HepG2 (cell line): Measurements from ENCODE around the gene EEF1AKMT1. TPM values are rescaled to one million over a fixed set of nuclear protein-coding genes. Genes with fewer than 3 reads are reported as not detected.
A peak's percentile ranks its signal among the peaks of the same experiment; 100 is the strongest.

Experiments
- ATAC-seq: fragments of 200-7000 bp; cut with Tn5 transposase; 3 replicates; pipeline ENCODE4 v1.9.1; 2020; ENCODE audit warnings: mild to moderate bottlenecking, moderate library complexity
- BruUV-seq: library from RNA; stranded (reverse); fragments of 400-500 nt; replicated peaks from 2 replicates; lab custom pipeline; 2021; lab: Mats Ljungman, UMichigan
- CTCF ChIA-PET: fragments of 300-600 bp; formaldehyde crosslinking; extraction: SDS; loops from one replicate; lab custom pipeline; 2021; ENCODE audit warnings: low total read pairs, inconsistent platforms, low intra/inter-chr PET ratio; lab: Yijun Ruan, JAX
- POLR2A ChIA-PET: fragments of 350-600 bp; sonication (Branson Sonifier 250); formaldehyde crosslinking; loops from one replicate; lab custom pipeline; 2020; ENCODE audit warnings: antibody characterized with exemption, inconsistent platforms; lab: Yijun Ruan, JAX
- DNase-seq: peaks from one replicate; pipeline ENCODE4 v3.0.0-alpha.2; 2015; ENCODE audit warnings: low spot score
- FAIRE-seq: peaks from 3 replicates; lab custom pipeline; 2011; peaks lifted over from hg19 to GRCh38; lab: Jason Lieb, UNC
- H2AFZ ChIP-seq: one replicate; pipeline ENCODE4 v1.6.1; 2011; ENCODE audit warnings: low read length, inconsistent platforms
- H3K27ac ChIP-seq: fragments of 300-600 bp; 3 replicates; pipeline ENCODE4 v1.8.0; 2011; ENCODE audit warnings: mixed run types, mild to moderate bottlenecking, mixed read lengths, low read length, inconsistent platforms; ENCODE audit not compliant: insufficient read depth; ENCODE audit errors: extremely low read length
- H3K27me3 ChIP-seq, 2 experiments: fragments of 200-600 bp in 1 of 2; 2 replicates in 1 of 2; 3 replicates in 1 of 2; pipeline versions ENCODE4 v1.6.0 to v1.8.0; 2011; ENCODE audit warnings: low read length in 2 of 2, mild to moderate bottlenecking in 2 of 2, moderate library complexity in 2 of 2, inconsistent platforms in 1 of 2; ENCODE audit not compliant: insufficient read depth in 2 of 2, control insufficient read depth in 1 of 2
- H3K36me3 ChIP-seq, 2 experiments: fragments of 200-600 bp in 1 of 2; replicated peaks in 1 of 2; 2 replicates in 1 of 2; 3 replicates in 1 of 2; pipeline versions ENCODE4 v1.5.1 to v1.8.0; 2011; ENCODE audit warnings: low read length in 2 of 2, inconsistent platforms in 1 of 2; ENCODE audit not compliant: insufficient read depth in 2 of 2, control insufficient read depth in 1 of 2
- H3K4me1 ChIP-seq: 2 replicates; pipeline ENCODE4 v1.5.1; 2012; ENCODE audit warnings: low read length, inconsistent platforms; ENCODE audit not compliant: insufficient read depth
- H3K4me2 ChIP-seq: 2 replicates; pipeline ENCODE4 v1.6.0; 2011; ENCODE audit warnings: low read depth, low read length, inconsistent platforms
- H3K4me3 ChIP-seq, 3 experiments: fragments of 200-600 bp in 1 of 3; sonication (generic), shearing (Covaris generic) in 1 of 3; replicated peaks in 1 of 3; 2 replicates each; pipeline ENCODE4 v1.5.1; 2011 to 2016; ENCODE audit warnings: low read length in 3 of 3, inconsistent platforms in 2 of 3, low read depth in 2 of 3, mild to moderate bottlenecking in 2 of 3, control low read depth in 1 of 3, mixed read lengths in 1 of 3; ENCODE audit not compliant: insufficient read depth in 1 of 3
- H3K79me2 ChIP-seq: one replicate; pipeline ENCODE4 v1.6.1; 2011; ENCODE audit warnings: low read length, inconsistent platforms; ENCODE audit not compliant: insufficient read depth
- H3K9ac ChIP-seq: 2 replicates; pipeline ENCODE4 v1.6.0; 2011; ENCODE audit warnings: mild to moderate bottlenecking, low read depth, low read length, inconsistent platforms; ENCODE audit not compliant: insufficient read depth
- H3K9me3 ChIP-seq: 2 replicates; pipeline ENCODE4 v1.5.1; 2012; ENCODE audit warnings: mild to moderate bottlenecking, low read length
- H4K20me1 ChIP-seq: 2 replicates; pipeline ENCODE4 v1.6.0; 2011; ENCODE audit warnings: inconsistent platforms, mild to moderate bottlenecking, low read length, moderate library complexity; ENCODE audit not compliant: insufficient read depth
- HOXA7 ChIP-seq: sonication (generic); formaldehyde crosslinking; IDR thresholded peaks from 2 replicates; pipeline ENCODE4 v1.8.1; 2022; ENCODE audit warnings: mild to moderate bottlenecking, missing genetic modification reagents, moderate library complexity
- MAFF ChIP-seq: IDR thresholded peaks from 2 replicates; pipeline ENCODE4 v1.6.1; 2011; ENCODE audit warnings: low read depth, low read length, improper control_type of control experiment
- MAFK ChIP-seq, 2 experiments: IDR thresholded peaks in 1 of 2; conservative IDR thresholded peaks in 1 of 2; 2 replicates each; pipeline ENCODE4 v1.6.1; 2011; ENCODE audit warnings: improper control_type of control experiment in 2 of 2, low read length in 2 of 2
- TEAD2 ChIP-seq: sonication (generic); formaldehyde crosslinking; IDR thresholded peaks from 2 replicates; pipeline ENCODE4 v1.9.0; 2021; ENCODE audit warnings: missing genetic modification reagents
- ZNF430 ChIP-seq: sonication (generic); formaldehyde crosslinking; IDR thresholded peaks from 2 replicates; pipeline ENCODE4 v1.9.0; 2021; ENCODE audit warnings: mild to moderate bottlenecking, missing genetic modification reagents
- WGBS: methylation state at CpG from one replicate; pipeline ENCODE4 v1.1.6; 2017; ENCODE audit warnings: low lambda C conversion rate; 5-methylcytosine and 5-hydroxymethylcytosine counted together
- in situ Hi-C: cut with HindIII; loops from 2 replicates; pipeline ENCODE4 v1.10.0; 2017; ENCODE audit warnings: low pct_unique_long_range_greater_than_20kb; ENCODE audit not compliant: extremely low pct_ligation_motif_present
- intact Hi-C: fragments of 100-400 bp; cut with micrococcal nuclease; formaldehyde crosslinking; loops from one replicate; pipeline ENCODE4 v1.10.0; 2022; ENCODE audit not compliant: unreplicated experiment
- polyA plus RNA-seq, 8 experiments: library from polyadenylated mRNA; depleted of rRNA in 3 of 8; stranded (reverse) in 7 of 8; unstranded in 1 of 8; fragments of >200 nt; fragmentation: Illumina TruSeq in 4 of 8; extraction: Trizol in 4 of 8; gene quantifications; 2 replicates each; pipeline versions ENCODE4 v1.2.1 to v1.2.3, GENCODE V29; 2011 to 2016; ENCODE audit warnings: low read depth in 4 of 8, missing spikeins in 1 of 8, mixed read lengths in 1 of 8; ENCODE audit not compliant: insufficient read depth in 1 of 8
- total RNA-seq, 5 experiments: library from RNA; depleted of rRNA; stranded (reverse); fragments of >200 nt; fragmentation: Illumina TruSeq; extraction: Trizol; gene quantifications; 2 replicates each; pipeline ENCODE4 v1.2.3, GENCODE V29; 2016; ENCODE audit warnings: low read depth in 1 of 5
- TF ChIP-seq, protein P1 (sequence below): sonication (generic); formaldehyde crosslinking; IDR thresholded peaks from 2 replicates; pipeline ENCODE4 v1.5.0; 2020; ENCODE audit warnings: mild to moderate bottlenecking, missing genetic modification reagents
- TF ChIP-seq, protein P2 (sequence below): sonication (generic); formaldehyde crosslinking; IDR thresholded peaks from 2 replicates; pipeline ENCODE4 v1.4.0; 2020; ENCODE audit warnings: missing genetic modification reagents

EEF1AKMT1 gene
- total and polyA plus RNA-seq, 2 of the 13 experiments (the other 11 are each of a cell fraction or from before 2014, with no cell fraction given) = 6.0 to 16.1 TPM

DNA sequence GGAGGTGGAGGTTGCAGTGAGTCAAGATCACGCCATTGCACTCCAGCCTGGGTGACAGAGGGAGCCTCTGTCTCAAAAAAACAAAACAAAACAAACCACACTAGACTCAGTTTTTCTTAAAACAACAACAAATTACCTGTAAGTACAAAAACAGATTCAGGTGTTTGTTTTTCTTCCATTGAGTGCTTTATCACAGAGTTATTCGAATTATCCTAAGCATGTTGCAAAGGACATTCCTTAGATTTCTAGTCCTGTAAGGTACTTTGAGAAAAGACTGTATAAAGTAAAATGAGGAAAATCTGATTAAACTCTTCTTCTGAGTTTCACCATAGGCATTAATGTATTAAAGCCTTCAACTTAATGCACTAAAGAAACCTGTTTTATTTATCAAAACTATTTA lies 2.2 kb upstream of the EEF1AKMT1 start (continued):
- TF ChIP-seq, protein P1, sequence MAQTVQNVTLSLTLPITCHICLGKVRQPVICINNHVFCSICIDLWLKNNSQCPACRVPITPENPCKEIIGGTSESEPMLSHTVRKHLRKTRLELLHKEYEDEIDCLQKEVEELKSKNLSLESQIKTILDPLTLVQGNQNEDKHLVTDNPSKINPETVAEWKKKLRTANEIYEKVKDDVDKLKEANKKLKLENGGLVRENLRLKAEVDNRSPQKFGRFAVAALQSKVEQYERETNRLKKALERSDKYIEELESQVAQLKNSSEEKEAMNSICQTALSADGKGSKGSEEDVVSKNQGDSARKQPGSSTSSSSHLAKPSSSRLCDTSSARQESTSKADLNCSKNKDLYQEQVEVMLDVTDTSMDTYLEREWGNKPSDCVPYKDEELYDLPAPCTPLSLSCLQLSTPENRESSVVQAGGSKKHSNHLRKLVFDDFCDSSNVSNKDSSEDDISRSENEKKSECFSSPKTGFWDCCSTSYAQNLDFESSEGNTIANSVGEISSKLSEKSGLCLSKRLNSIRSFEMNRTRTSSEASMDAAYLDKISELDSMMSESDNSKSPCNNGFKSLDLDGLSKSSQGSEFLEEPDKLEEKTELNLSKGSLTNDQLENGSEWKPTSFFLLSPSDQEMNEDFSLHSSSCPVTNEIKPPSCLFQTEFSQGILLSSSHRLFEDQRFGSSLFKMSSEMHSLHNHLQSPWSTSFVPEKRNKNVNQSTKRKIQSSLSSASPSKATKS = no peak
- TF ChIP-seq, protein P2, sequence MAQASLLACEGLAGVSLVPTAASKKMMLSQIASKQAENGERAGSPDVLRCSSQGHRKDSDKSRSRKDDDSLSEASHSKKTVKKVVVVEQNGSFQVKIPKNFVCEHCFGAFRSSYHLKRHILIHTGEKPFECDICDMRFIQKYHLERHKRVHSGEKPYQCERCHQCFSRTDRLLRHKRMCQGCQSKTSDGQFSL (CRISPR knock-in tag) = no peak
- TF ChIP-seq HOXA7 (CRISPR knock-in tag) (no peak), ZNF430 (CRISPR knock-in tag) (no peak)

DNA sequence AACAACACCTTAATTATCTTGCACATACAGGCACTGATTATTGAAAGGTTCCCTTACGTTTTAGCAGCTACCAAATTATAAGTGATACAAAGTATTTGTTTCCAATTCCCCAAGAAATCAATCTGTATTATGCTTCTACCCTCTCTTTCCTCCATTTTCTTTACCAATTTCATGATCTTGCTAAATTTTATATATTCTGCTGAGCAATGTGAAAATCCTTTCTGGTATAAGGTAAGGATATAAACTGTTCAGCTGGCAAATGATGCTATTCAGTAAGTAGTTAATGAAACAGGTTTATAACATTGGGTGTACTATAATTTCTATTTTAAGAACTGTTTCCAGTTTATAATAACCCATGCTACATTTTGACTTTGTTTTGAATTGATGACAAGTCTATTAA lies 985 bp upstream of the EEF1AKMT1 start:
- in situ Hi-C loops = no loop called here
- no TSS peak for BruUV-seq
- Histone ChIP-seq H3K27me3 (no peaks in the 10 kb centered on the region), H3K4me3 (no peak overlapping the region), H2AFZ (no peak overlapping the region), H4K20me1 (no peaks in the 10 kb centered on the region), H3K36me3 (no peaks in the 10 kb centered on the region), H3K79me2 (peaks cover 14% of the 10 kb centered on the region)
- CTCF ChIA-PET = interaction anchor here (0.6 kb wide), 1 partner anchor 159 kb away, joined by 3 read pairs; no protein-coding TSS in a partner anchor
- no peak for DNase-seq
- intact Hi-C loops = loop anchor here (5.0 kb wide), 1 partner anchor 277 kb away; no protein-coding TSS in a partner anchor
- WGBS = 96% methylated on average over 1 of the region's 1 CpG
- peak; percentile 61 to 70; a peak in 3 of 4 replicates for TF ChIP-seq MAFK (conservative IDR thresholded peaks at IDR 0.05 in 1 of 2, IDR thresholded peaks at IDR 0.05 in 1 of 2; ENCODE audit: low read length in 2 of 2)
- TF ChIP-seq TEAD2 (CRISPR knock-in tag) = no peak
- peak; percentile 56 for TF ChIP-seq MAFF
- TF ChIP-seq, all 625 proteins: peak for 2
- ATAC-seq (no peak), FAIRE-seq (no peak)
- peaks cover 29% of the 10 kb centered on the region for H3K4me1 ChIP-seq
- POLR2A ChIA-PET = no interaction called here
- no peaks in the 10 kb centered on the region for H3K9me3 ChIP-seq
- H3K9ac ChIP-seq = no peak overlapping the region
- H3K27ac ChIP-seq = no peak overlapping the region
- no peak overlapping the region for H3K4me2 ChIP-seq
